Astrocyte (in vitro differentiated cells and primary cell): ENCODE results near the gene MORN5.

Experiments used
- EZH2 ChIP-seq: IDR thresholded peaks from 2 replicates; pipeline ENCODE4 v1.6.1; 2012; ENCODE audit warnings: mild to moderate bottlenecking, low read length, inconsistent platforms; ENCODE audit not compliant: insufficient read depth
- TF ChIP-seq, protein P1 (sequence below): IDR thresholded peaks from 2 replicates; pipeline ENCODE4 v1.5.1; 2011; ENCODE audit warnings: low read depth, mild to moderate bottlenecking, inconsistent platforms, low read length, moderate library complexity; ENCODE audit not compliant: insufficient read depth

DNA sequence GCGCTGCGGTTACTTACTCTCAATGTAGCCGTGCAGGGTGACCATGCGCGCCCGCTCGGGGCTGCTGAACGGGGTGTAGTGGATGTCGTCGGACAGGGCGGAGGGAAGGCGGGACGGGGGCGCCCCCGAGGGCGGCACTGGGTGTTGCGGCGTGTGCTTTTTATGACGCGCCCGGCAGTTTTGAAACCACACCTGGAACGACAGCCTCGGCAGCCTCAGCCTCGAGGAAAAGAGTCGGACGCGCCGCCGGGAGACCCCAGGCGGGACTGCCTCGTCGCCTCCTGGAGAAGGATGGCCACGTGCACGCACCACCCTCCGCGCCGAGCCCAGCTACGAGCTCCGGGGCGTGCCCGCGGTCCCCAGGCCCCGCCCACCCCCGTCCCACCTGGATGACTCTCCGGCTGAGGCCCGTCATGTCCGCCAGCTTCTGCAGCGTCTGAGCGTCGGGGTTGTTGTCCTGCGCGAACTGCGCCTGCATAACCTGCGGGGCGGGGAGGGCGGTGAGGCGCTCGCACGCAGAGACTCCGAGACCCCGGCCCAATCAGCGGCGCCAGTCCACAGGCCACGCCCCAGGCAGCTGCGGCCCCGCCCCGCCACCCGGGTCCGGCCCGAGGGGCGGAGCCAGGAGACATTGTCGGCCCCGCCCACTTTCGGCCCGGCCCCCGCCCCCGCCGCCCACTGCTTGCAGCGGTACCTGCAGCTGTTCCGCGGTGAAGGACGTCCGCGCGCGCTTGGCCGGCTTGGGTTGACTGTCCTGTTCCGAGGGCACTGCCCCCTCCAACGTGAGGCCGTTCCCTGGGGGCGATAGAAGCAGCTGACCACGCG is 54.1 kb downstream of the MORN5 start:
- TF ChIP-seq, protein P1, sequence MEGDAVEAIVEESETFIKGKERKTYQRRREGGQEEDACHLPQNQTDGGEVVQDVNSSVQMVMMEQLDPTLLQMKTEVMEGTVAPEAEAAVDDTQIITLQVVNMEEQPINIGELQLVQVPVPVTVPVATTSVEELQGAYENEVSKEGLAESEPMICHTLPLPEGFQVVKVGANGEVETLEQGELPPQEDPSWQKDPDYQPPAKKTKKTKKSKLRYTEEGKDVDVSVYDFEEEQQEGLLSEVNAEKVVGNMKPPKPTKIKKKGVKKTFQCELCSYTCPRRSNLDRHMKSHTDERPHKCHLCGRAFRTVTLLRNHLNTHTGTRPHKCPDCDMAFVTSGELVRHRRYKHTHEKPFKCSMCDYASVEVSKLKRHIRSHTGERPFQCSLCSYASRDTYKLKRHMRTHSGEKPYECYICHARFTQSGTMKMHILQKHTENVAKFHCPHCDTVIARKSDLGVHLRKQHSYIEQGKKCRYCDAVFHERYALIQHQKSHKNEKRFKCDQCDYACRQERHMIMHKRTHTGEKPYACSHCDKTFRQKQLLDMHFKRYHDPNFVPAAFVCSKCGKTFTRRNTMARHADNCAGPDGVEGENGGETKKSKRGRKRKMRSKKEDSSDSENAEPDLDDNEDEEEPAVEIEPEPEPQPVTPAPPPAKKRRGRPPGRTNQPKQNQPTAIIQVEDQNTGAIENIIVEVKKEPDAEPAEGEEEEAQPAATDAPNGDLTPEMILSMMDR = no peak
- TF ChIP-seq EZH2 = peak; percentile 89
